HuH-7 (cell line): Measurements from ENCODE around the gene YWHAQ.

Source experiments
- DNase-seq: peaks from one replicate; pipeline ENCODE4 v3.0.0; 2011; ENCODE audit warnings: low spot score

YWHAQ gene

GRCh38 chr2:9655441-9656269 lies 24.9 kb upstream of the YWHAQ start:
- DNase-seq, result no peak

GRCh38 chr2:9654452-9655100 lies 23.8 kb upstream of the YWHAQ start:
- no peak for DNase-seq

GRCh38 chr2:9653485-9654271 lies 22.9 kb upstream of the YWHAQ start:
- no peak for DNase-seq

- peak; percentile 37 for DNase-seq
Observed at GRCh38 chr2:9652898-9653479, 22.2 kb upstream of the YWHAQ start.

- DNase-seq, result no peak
Observed at GRCh38 chr2:9652267-9652666, 21.5 kb upstream of the YWHAQ start.

GRCh38 chr2:9650119-9650821 lies 19.5 kb upstream of the YWHAQ start:
- DNase-seq, result no peak

- DNase-seq, result no peak
Observed at GRCh38 chr2:9649261-9649660, 18.5 kb upstream of the YWHAQ start.

- DNase-seq, result no peak
Observed at GRCh38 chr2:9648821-9649220, 18.0 kb upstream of the YWHAQ start.

- DNase-seq, result no peak
Observed at GRCh38 chr2:9647884-9648283, 17.1 kb upstream of the YWHAQ start.

- no peak for DNase-seq
Observed at GRCh38 chr2:9646196-9647030, 15.6 kb upstream of the YWHAQ start.

- DNase-seq, result no peak
Observed at GRCh38 chr2:9644603-9645002, 13.8 kb upstream of the YWHAQ start.

GRCh38 chr2:9644021-9644420 lies 13.2 kb upstream of the YWHAQ start:
- DNase-seq, result no peak

- no peak for DNase-seq
Observed at GRCh38 chr2:9641641-9642040, 10.8 kb upstream of the YWHAQ start.

- no peak for DNase-seq
Observed at GRCh38 chr2:9640403-9641104, 9.8 kb upstream of the YWHAQ start.

GRCh38 chr2:9639740-9640343 lies 9.0 kb upstream of the YWHAQ start:
- no peak for DNase-seq

- no peak for DNase-seq
Observed at GRCh38 chr2:9639000-9639602, 8.3 kb upstream of the YWHAQ start.

- no peak for DNase-seq
Observed at GRCh38 chr2:9638532-9638931, 7.7 kb upstream of the YWHAQ start.

- DNase-seq, result no peak
Observed at GRCh38 chr2:9637330-9637729, 6.5 kb upstream of the YWHAQ start.

GRCh38 chr2:9634133-9634532 lies 3.3 kb upstream of the YWHAQ start:
- DNase-seq, result no peak
